Suppressor macrophage treated with lipopolysaccharide for 4 hours (primary cell): ENCODE results near the gene GRK5.

Source experiments
- DNase-seq: peaks from one replicate; pipeline ENCODE4 v3.0.0-alpha.2; 2020

GRK5 gene

GRCh38 chr10:119279441-119279840 lies 72.1 kb downstream of the GRK5 start:
- no peak for DNase-seq

GRCh38 chr10:119281581-119282071 lies 74.3 kb downstream of the GRK5 start:
- no peak for DNase-seq

GRCh38 chr10:119282446-119282845 lies 75.1 kb downstream of the GRK5 start:
- DNase-seq, result no peak

GRCh38 chr10:119283387-119283786 lies 76.0 kb downstream of the GRK5 start:
- DNase-seq, result no peak

GRCh38 chr10:119283818-119284217 lies 76.4 kb downstream of the GRK5 start:
- no peak for DNase-seq

- no peak for DNase-seq
Observed at GRCh38 chr10:119284679-119285096, 77.3 kb downstream of the GRK5 start.

GRCh38 chr10:119285495-119286267 lies 78.3 kb downstream of the GRK5 start:
- DNase-seq, result peak; percentile 10

GRCh38 chr10:119286516-119286915 lies 79.1 kb downstream of the GRK5 start:
- no peak for DNase-seq

- no peak for DNase-seq
Observed at GRCh38 chr10:119286983-119287633, 79.7 kb downstream of the GRK5 start.

- no peak for DNase-seq
Observed at GRCh38 chr10:119288574-119289001, 81.2 kb downstream of the GRK5 start.

- DNase-seq, result no peak
Observed at GRCh38 chr10:119289227-119289920, 82.0 kb downstream of the GRK5 start.

- no peak for DNase-seq
Observed at GRCh38 chr10:119290301-119291048, 83.1 kb downstream of the GRK5 start.

- DNase-seq, result no peak
Observed at GRCh38 chr10:119291223-119291900, 84.0 kb downstream of the GRK5 start.

GRCh38 chr10:119292968-119293760 lies 85.8 kb downstream of the GRK5 start:
- no peak for DNase-seq

GRCh38 chr10:119296703-119297102 lies 89.3 kb downstream of the GRK5 start:
- no peak for DNase-seq

GRCh38 chr10:119297207-119297968 lies 90.0 kb downstream of the GRK5 start:
- DNase-seq, result no peak

- no peak for DNase-seq
Observed at GRCh38 chr10:119298810-119299209, 91.4 kb downstream of the GRK5 start.

- DNase-seq, result no peak
Observed at GRCh38 chr10:119299531-119299930, 92.2 kb downstream of the GRK5 start.

GRCh38 chr10:119301397-119301796 lies 94.0 kb downstream of the GRK5 start:
- peak; percentile 51 for DNase-seq

- no peak for DNase-seq
Observed at GRCh38 chr10:119302172-119302571, 94.8 kb downstream of the GRK5 start.
